ENCODE data around the gene SIX1.
A peak's percentile ranks its signal among the peaks of the same experiment; 100 is the strongest.

The SIX1 gene

GRCh38 chr14:60622210-60622916 lies 26.9 kb downstream of the SIX1 start:
- Histone ChIP-seq H4K20me1 (ENCODE audit: insufficient read depth) (no peaks in the 10 kb centered on the region), H3K4me3 (IDR thresholded peaks at IDR 0.05; ENCODE audit: insufficient read depth, low read depth, low read length) (no peak overlapping the region), H3K4me1 (ENCODE audit: low read depth, poor library complexity, severe bottlenecking) (peaks cover 25% of the 10 kb centered on the region), H3K27me3 (ENCODE audit: insufficient read depth, low read depth) (no peaks in the 10 kb centered on the region), H3K4me2 (peak overlapping the region; percentile 88), H3K36me3 (ENCODE audit: insufficient read depth) (no peaks in the 10 kb centered on the region), H2AFZ (ENCODE audit: low read depth) (no peak overlapping the region), H3K9ac (no peak overlapping the region), H3K27ac (no peak overlapping the region), H3K79me2 (ENCODE audit: insufficient read depth, low read depth) (no peaks in the 10 kb centered on the region)
- no peak for TF ChIP-seq CTCF (conservative IDR thresholded peaks at IDR 0.05; ENCODE audit: low read depth, low read length)

- Histone ChIP-seq H2AFZ (ENCODE audit: low read depth) (no peak overlapping the region), H3K9ac (no peak overlapping the region), H3K36me3 (ENCODE audit: insufficient read depth) (no peaks in the 10 kb centered on the region), H3K4me3 (IDR thresholded peaks at IDR 0.05; ENCODE audit: insufficient read depth, low read depth, low read length) (no peak overlapping the region), H3K27me3 (ENCODE audit: insufficient read depth, low read depth) (no peaks in the 10 kb centered on the region), H3K4me1 (ENCODE audit: low read depth, poor library complexity, severe bottlenecking) (peaks cover 25% of the 10 kb centered on the region), H3K4me2 (no peak overlapping the region), H4K20me1 (ENCODE audit: insufficient read depth) (no peaks in the 10 kb centered on the region), H3K79me2 (ENCODE audit: insufficient read depth, low read depth) (no peaks in the 10 kb centered on the region), H3K27ac (no peak overlapping the region)
- no peak for TF ChIP-seq CTCF (conservative IDR thresholded peaks at IDR 0.05; ENCODE audit: low read depth, low read length)
These were observed 27.9 kb downstream of the SIX1 start for GRCh38 chr14:60621386-60621785.

GRCh38 chr14:60618241-60618640 lies 31.0 kb downstream of the SIX1 start:
- no peaks in the 10 kb centered on the region for H3K27me3 ChIP-seq (ENCODE audit: insufficient read depth, low read depth)
- TF ChIP-seq CTCF (conservative IDR thresholded peaks at IDR 0.05; ENCODE audit: low read depth, low read length), result no peak
- H3K79me2 ChIP-seq (ENCODE audit: insufficient read depth, low read depth), result no peaks in the 10 kb centered on the region
- H3K4me1 ChIP-seq (ENCODE audit: low read depth, poor library complexity, severe bottlenecking), result peaks cover 17% of the 10 kb centered on the region
- no peaks in the 10 kb centered on the region for H4K20me1 ChIP-seq (ENCODE audit: insufficient read depth)
- no peaks in the 10 kb centered on the region for H3K36me3 ChIP-seq (ENCODE audit: insufficient read depth)
- no peak overlapping the region for H3K4me3 ChIP-seq (IDR thresholded peaks at IDR 0.05; ENCODE audit: insufficient read depth, low read depth, low read length)
- H3K9ac ChIP-seq, result no peak overlapping the region
- H3K27ac ChIP-seq, result no peak overlapping the region
- H3K4me2 ChIP-seq, result no peak overlapping the region
- no peak overlapping the region for H2AFZ ChIP-seq (ENCODE audit: low read depth)

- Histone ChIP-seq H3K36me3 (ENCODE audit: insufficient read depth) (no peaks in the 10 kb centered on the region), H2AFZ (ENCODE audit: low read depth) (no peak overlapping the region), H3K4me1 (ENCODE audit: low read depth, poor library complexity, severe bottlenecking) (no peaks in the 10 kb centered on the region), H4K20me1 (ENCODE audit: insufficient read depth) (no peaks in the 10 kb centered on the region), H3K9ac (no peak overlapping the region), H3K4me2 (no peak overlapping the region), H3K27me3 (ENCODE audit: insufficient read depth, low read depth) (no peaks in the 10 kb centered on the region), H3K79me2 (ENCODE audit: insufficient read depth, low read depth) (no peaks in the 10 kb centered on the region), H3K27ac (no peak overlapping the region), H3K4me3 (IDR thresholded peaks at IDR 0.05; ENCODE audit: insufficient read depth, low read depth, low read length) (no peak overlapping the region)
- TF ChIP-seq CTCF (conservative IDR thresholded peaks at IDR 0.05; ENCODE audit: low read depth, low read length), result no peak
These were observed 32.8 kb downstream of the SIX1 start for GRCh38 chr14:60616461-60616959.
